Measurements from ENCODE around the gene B3GAT3. TPM values are rescaled to one million over a fixed set of nuclear protein-coding genes. Genes with fewer than 3 reads are reported as not detected.

Gene B3GAT3
- 10 to 100 TPM; 72.5 to 77.8 TPM for total RNA-seq

DNA sequence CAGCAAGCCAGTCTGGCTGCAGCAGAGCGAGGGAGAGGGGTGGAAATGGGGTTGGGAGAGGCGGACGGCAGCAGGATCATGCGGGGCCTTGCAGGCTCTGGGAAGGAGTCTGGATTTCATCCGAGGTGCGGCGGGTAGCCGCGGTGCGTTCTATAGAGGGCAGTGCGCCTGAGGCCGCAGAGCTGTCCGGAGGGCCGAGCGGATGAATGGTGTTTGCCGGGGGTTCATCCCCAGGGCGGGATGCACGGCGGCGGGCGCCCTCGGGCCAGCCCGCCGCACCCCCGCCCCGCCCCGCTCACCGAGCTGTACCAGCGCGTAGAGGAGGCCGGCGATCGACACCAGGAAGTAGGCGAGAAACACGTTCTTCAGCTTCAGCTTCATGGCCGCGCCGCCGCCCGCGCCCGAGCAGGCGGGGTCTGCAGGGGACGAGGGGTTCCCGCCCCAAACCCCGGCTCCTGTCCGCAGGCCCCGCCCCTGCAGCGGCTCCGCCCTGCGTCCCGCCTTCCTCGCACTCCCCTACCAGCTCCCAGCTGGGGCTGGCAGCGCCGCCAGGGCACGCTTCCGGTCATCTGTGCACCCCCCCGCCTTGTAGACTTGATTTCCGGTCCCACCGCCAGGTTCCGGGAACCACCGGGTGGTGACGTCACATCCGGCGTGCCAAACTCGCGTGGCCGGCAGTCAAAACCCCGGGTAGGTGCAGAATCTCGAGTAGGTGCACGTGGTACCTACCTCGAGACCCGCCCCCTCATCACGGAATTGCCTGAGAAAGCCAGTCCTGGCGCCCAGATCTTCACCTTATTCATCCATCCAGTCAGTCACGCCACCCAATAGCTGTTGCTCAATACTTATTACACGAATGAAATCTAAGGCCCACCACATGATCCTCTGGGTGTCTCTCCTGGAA lies at the start of gene B3GAT3:
TSS of gene B3GAT3 (minus strand) at position 420 of the 904 bp plus-strand sequence. CDS start at position 381, 39 bp downstream.
- POLR2A ChIA-PET: interaction anchor here (0.6 to 2.1 kb wide), 19 partner anchors 9 to 167 kb away, joined by 3 to 13 read pairs (median 5); partner anchors contain the start of genes C11orf98, CSKMT, EEF1G and EML3
- CTCF ChIA-PET: interaction anchor here (0.6 to 2.4 kb wide), 9 partner anchors 8 to 72 kb away, joined by 3 to 10 read pairs (median 5); partner anchors contain the start of genes C11orf98, CSKMT, INTS5 and LBHD1

DNA sequence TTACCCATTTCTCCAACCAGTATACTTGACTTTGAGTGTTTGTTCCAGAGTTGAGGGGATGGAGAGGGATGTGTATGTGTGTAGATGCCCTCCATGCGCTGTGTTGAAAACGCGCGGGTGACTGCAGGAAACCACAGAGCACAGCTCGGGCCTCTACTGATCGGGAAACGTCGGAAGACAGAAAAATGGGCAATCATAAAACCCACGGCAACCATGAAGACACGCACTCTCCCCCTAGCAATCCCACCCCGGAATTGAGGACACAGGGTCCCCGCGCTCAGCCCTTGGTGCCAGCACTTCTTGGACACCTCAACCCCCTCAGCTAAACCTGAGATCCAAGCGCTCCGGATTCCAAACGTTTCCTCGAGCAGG lies 49.4 kb upstream of the B3GAT3 start:
- CTCF ChIA-PET: interaction anchor here (0.6 to 1.7 kb wide), 6 partner anchors 21 to 232 kb away, joined by 3 to 4 read pairs (median 3); partner anchors contain the start of gene TMEM179B
- POLR2A ChIA-PET: interaction anchor here (0.7 to 2.5 kb wide), 16 partner anchors 8 to 184 kb away, joined by 3 to 29 read pairs (median 6); partner anchors contain the start of genes GANAB, HNRNPUL2, INTS5 and MTA2

DNA sequence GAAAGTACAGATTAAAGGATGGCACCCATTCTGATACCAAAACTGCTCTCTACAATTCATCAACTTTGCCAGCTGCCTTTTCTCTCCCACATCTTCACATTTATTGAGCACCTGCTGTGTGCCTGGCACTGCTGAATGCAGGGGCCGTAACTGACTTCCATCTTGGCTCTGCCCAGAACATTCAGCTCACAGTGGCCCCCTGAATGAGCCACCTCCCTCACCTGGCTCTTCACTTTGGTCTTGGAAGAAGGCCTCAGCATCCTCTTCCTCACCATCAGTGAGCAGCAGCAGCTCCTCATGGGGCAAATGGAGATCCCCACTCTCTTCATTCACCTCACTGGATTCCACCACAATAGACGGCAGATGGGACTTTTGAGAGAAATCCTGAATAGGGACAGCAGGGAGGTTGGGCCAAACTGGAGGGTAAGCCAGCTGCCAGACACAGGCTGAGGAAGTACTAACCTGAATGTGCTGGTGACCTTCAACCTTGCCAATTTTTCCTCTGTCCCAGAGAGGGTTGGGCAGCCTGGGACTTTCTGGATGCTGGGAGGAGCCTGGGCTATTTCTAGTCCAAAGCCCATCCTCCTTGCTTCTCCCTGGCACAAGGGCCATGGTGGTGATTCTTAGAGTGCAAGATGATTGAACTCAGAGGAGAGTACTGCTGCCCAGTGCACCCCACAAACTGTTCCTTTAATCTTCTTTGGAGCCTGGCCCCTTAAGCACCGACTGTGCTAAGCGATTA lies 47.8 kb upstream of the B3GAT3 start:
- ChIA-PET CTCF (interaction anchor here (1.0 to 1.6 kb wide), 4 partner anchors 11 to 117 kb away, joined by 3 to 8 read pairs (median 4); partner anchors contain the start of gene INTS5), POLR2A (interaction anchor here (1.0 to 1.2 kb wide), 2 partner anchors 17 to 34 kb away, joined by 3 to 4 read pairs; partner anchors contain the start of gene INTS5)

DNA sequence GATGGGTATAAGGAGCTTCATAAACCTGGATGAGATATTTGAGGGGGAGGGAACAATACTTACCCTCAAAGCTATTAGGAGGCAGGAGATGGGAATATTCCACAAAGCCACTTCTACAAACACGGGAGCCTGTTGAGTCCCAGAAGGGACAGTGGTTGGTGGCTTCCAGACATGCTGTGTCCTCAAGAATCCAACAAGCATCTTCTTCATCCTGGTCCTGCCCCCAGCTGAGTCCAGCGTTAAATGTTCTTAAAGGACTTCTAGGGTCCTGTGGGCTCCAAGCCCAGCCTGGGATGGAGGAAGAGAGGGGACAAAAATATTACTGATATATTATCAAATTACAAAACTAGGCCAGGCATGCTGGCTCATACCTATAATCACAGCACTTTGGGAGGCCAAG lies 45.7 kb upstream of the B3GAT3 start:
- ChIA-PET POLR2A (interaction anchor here (1.0 to 4.0 kb wide), 3 partner anchors 20 to 76 kb away, joined by 3 to 45 read pairs (median 5); partner anchors contain the start of genes GANAB, MTA2 and TUT1), CTCF (interaction anchor here (0.5 to 1.6 kb wide), 4 partner anchors 56 to 243 kb away, joined by 3 to 4 read pairs (median 4); no protein-coding TSS in a partner anchor)

DNA sequence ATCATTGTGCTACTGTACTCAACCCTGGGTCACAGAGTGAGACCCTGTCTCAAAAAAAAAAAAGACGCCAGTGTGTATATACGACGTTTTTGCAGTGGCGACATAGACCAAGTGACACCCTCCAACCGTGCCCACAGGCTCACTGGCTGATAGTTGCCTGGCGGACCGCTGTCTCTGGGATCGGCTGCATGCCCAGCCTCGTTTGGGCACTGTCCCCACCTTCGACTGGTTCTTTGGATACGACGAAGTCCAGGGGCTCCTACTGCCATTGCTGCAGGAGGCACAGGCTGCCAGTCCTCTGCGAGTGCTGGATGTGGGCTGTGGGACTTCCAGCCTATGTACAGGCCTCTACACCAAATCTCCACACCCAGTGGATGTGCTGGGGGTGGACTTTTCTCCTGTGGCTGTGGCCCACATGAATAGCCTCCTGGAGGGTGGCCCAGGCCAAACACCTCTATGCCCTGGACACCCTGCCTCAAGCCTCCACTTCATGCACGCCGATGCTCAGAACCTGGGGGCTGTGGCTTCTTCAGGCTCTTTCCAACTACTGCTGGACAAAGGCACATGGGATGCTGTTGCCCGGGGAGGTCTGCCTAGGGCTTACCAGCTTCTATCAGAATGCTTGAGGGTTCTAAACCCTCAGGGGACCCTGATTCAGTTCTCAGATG lies 44.6 kb upstream of the B3GAT3 start:
- POLR2A ChIA-PET: interaction anchor here (0.5 to 4.0 kb wide), 11 partner anchors 19 to 177 kb away, joined by 3 to 45 read pairs (median 7); partner anchors contain the start of genes B3GAT3, EEF1G, EML3 and GANAB
- CTCF ChIA-PET: interaction anchor here (1.0 to 2.0 kb wide), 5 partner anchors 12 to 75 kb away, joined by 3 to 10 read pairs (median 8); partner anchors contain the start of genes GANAB, INTS5, TUT1 and UBXN1

DNA sequence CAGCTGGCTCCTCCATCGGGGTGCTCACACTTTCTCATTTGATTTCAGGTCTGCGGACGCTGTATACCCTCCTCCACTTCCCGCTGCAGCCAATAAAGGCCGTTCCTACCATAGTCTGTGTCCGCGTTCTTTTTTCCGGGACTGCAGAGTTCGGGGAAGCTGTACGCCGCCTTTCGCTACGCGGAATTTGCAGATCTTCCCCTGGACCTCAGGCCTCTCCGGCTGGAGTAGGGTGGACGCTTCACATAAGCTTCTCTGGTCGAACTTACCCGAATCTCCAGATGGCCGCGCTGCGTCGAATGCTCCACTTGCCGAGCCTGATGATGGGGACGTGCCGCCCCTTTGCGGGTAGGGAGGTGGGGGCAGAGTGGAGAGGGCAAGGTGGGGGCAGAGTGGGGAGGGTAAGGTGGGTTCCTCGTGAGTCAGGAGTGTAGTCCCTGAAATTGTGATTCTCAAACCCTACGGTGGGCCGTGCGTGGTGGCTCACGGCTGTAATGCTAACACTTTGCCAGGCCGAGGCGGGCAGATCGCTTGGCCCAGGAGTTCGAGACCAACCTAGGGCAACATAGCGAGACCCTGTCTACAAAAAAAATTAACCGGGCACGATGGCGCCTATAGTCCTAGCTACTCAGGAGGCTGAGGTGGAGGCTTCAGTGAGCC lies 43.9 kb upstream of the B3GAT3 start:
- POLR2A ChIA-PET: interaction anchor here (0.7 to 4.0 kb wide), 29 partner anchors 8 to 190 kb away, joined by 3 to 45 read pairs (median 5); partner anchors contain the start of genes B3GAT3, EEF1G, EML3 and GANAB

DNA sequence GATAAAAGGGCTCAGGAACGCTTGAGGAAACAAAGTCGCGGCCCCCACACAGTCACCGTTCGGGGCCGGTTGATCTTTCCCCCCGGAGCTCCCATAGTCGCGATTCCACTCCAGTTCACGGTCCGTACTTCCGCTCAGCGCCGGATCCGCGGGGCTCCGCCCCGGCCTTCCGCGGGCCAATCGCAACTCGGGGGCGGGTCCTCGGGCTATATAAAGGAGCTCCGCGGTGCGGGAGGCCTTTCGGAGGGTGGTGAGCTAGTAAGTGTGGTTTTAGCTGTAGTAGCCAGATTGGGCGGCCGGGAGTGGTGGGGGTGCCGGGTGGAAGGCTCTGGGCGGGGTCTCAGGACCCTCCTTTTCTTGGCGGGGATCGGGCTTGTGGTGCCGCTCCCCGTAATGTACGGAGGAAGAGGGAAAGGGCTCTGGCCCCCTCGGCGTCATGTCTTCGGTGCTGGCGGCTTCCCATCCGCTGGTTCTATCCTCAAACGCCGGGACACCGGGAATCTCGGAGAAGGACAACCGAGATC lies 43.4 kb upstream of the B3GAT3 start, which contains the start of the genes C11orf98 and CSKMT:
TSS of gene C11orf98 (minus strand) at position 136 of the 524 bp plus-strand sequence. CDS start at position 95, 41 bp downstream.
TSS of gene CSKMT (plus strand) at position 238 of the 524 bp plus-strand sequence. CDS start 568 bp downstream, outside the sequence.
- POLR2A ChIA-PET: interaction anchor here (0.5 to 4.0 kb wide), 33 partner anchors 8 to 997 kb away, joined by 3 to 45 read pairs (median 5); partner anchors contain the start of genes B3GAT3, EEF1G, EML3 and GANAB
- CTCF ChIA-PET: interaction anchor here (0.6 to 2.0 kb wide), 13 partner anchors 9 to 241 kb away, joined by 3 to 10 read pairs (median 4); partner anchors contain the start of genes B3GAT3, GANAB, INTS5 and TUT1

More for the DNA sequence above, 43.9 kb upstream of the B3GAT3 start:
- CTCF ChIA-PET: interaction anchor here (0.6 to 2.0 kb wide), 12 partner anchors 8 to 241 kb away, joined by 3 to 10 read pairs (median 4); partner anchors contain the start of genes B3GAT3, GANAB, INTS5 and TUT1

DNA sequence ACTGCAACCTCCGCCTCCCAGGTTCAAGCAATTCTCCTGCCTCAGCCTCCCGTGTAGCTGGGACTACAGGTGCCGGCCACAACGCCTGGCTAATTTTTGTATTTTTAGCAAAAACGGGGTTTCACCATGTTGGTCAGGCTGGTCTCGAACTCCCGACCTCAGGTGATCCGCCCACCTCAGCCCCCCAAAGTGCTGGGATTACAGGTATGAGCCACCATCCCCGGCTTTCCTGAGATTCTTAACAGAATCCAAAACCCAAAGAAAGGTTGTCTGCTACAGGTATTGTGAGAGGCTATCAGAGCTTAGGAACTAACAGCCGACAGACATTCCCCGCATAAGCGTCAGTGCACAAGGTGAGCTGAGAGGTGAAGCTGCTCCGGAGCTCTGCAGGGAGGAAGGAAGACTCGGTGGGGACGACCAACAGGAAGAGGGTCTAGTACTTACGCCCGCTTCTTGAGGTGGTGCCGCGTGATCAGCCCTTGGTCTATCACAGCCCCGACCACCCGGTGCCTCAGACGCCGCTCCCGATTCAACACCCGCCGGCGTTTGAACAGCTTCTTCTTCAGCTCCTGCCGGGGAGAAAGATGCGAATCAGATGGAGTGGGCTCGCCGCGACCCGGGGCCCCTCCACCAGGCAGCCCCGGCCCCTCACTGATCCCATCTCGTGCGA lies 42.8 kb upstream of the B3GAT3 start:
- POLR2A ChIA-PET: interaction anchor here (0.5 to 4.0 kb wide), 34 partner anchors 9 to 997 kb away, joined by 3 to 45 read pairs (median 5); partner anchors contain the start of genes B3GAT3, EEF1G, EML3 and GANAB
- CTCF ChIA-PET: interaction anchor here (0.6 to 2.0 kb wide), 14 partner anchors 9 to 240 kb away, joined by 3 to 10 read pairs (median 4); partner anchors contain the start of genes B3GAT3, GANAB, INTS5 and TUT1

DNA sequence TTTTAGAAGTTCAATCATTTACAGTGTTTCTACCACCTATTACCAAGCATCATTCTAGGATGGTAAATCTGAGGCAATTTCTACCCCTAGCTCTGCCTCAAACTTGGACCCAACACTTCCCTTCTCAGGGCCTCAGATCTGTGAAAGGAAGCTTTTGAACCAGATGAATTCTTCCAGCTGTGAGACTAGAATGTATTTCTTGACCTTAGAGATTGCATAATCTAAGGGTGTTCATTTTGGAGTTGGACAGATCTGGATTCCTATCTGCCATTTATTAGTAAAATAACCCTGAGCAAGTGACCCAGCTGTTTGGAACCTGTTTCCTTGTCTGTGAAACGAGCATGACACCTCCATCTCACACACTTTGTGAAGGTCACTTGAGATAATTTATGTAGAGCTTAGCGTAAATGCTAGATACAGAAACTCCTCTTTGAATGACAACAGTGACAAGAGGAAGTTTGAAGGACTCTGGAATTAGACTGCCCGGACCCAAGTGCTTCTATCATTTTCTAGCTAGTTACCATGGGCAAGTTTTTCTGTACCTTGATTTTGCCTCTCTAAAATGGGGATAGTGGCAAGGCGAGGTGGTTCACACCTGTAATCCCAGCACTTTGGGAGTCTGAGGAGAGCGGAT lies 35.1 kb upstream of the B3GAT3 start:
- POLR2A ChIA-PET: interaction anchor here (0.5 to 2.4 kb wide), 2 partner anchors 8 to 11 kb away, joined by 3 to 12 read pairs; partner anchors contain the start of genes C11orf98 and CSKMT
- CTCF ChIA-PET: interaction anchor here (0.9 to 1.2 kb wide), 2 partner anchors 9 to 12 kb away, joined by 3 read pairs; no protein-coding TSS in a partner anchor

DNA sequence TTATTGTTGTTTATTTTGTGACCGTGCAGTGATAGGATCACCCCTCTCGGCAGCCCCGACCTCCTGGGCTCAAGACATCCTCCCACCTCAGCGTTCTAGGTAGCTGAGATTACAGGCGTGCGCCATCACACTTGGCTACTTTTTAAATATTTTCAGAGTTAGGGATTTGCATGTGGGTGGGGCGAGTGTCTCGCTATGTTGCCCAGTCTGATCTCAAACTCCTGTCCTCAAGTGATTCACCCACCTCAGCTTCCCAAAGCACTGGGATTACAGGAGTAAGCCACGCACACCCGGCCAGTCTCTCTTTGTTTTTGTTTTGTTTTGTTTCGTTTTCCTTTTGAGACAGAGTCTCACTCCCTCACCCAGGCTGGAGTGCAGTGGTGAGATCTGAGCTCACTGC lies 32.5 kb upstream of the B3GAT3 start:
- ChIA-PET POLR2A (interaction anchor here (0.6 to 1.3 kb wide), 3 partner anchors 13 to 686 kb away, joined by 3 to 5 read pairs (median 4); no protein-coding TSS in a partner anchor), CTCF (interaction anchor here (0.6 to 0.9 kb wide), 2 partner anchors 19 to 43 kb away, joined by 3 to 4 read pairs; no protein-coding TSS in a partner anchor)

DNA sequence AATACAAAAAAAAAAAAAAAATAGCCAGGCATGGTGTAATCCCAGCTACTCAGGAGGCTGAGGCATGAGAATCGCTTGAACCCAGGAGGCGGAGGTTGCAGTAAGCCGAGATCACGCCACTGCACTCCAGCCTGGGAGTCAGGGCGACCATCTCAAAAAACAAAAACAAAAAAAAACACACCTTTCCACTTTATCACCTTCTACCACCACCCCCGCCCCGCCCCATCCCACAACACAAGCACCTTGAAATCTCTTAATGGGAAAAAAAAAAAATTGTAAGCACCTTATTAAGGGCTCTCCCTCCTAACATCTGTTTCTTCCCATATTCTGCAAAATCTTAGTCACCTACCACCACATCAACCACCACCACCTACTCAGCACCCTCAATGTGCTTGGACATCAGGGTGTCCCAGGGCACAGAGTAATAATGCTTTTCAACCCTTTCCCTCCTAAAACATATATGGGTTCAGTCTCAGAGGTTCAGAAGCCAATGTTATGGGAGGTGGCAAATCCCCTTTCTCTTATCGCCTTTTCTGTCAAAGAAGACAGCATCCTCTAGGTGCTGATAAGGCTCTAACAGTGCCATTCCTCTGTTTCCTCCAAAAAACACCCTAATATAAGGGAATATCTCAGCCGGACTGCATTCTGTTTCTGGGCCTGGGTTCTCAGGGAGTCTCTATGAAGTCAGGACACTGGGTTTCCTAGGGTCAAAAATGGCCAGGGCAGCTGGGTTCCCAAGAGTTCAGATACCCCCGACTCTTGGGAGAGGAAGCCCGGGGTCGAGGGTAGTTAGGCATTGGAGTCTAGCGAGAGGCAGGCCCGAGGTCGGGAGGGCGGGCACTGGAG lies 30.6 kb upstream of the B3GAT3 start:
- POLR2A ChIA-PET: interaction anchor here (1.0 to 1.4 kb wide), 7 partner anchors 10 to 225 kb away, joined by 4 to 19 read pairs (median 5); partner anchors contain the start of genes B3GAT3, C11orf98, CSKMT and LBHD1
- CTCF ChIA-PET: interaction anchor here (0.8 to 1.0 kb wide), 5 partner anchors 11 to 60 kb away, joined by 3 to 8 read pairs (median 3); partner anchors contain the start of genes B3GAT3, C11orf98 and CSKMT

DNA sequence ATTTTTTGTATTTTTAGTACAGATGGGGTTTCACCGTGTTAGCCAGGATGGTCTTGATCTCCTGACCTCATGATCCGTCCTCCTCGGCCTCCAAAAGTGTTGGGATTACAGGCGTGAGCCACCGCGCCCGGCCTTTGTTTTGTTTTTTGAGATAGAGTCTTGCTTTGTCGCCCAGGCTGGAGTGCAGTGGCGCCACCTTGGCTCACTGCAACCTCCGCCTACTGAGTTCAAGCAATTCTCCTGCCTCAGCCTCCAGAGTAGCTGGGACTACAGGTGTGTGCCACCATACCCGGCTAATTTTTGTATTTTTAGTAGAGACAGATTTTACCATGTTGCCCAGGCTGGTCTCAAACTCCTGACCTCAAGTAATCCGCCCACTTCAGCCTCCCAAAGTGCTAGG lies 28.5 kb upstream of the B3GAT3 start:
- ChIA-PET CTCF (interaction anchor here (0.6 to 1.6 kb wide), 3 partner anchors 15 to 57 kb away, joined by 3 to 5 read pairs (median 3); partner anchors contain the start of genes C11orf98, CSKMT, LBHD1 and UQCC3), POLR2A (interaction anchor here (5.1 kb wide), 1 partner anchor 16 kb away, joined by 45 read pairs; the partner anchor contains the start of genes C11orf98 and CSKMT)

DNA sequence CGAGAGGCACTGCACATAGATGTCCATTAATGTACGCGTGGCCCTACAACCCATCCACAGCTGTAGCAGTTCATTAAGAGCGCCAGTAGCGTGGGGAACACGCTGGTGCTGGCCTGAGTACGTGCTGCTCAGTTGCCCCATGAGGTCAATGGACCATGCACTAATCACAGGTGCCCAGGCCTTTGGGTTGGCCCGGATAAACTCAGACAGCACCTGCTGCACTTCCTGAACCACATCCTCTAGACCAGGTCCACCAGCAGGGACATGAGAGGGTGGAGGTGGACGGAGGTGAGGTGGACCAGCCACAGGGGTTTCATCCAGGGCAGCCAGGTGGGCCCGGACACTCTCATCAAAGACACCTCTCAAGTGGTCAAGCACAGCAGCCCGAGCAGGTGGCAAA lies 27.7 kb upstream of the B3GAT3 start:
- POLR2A ChIA-PET: interaction anchor here (5.1 kb wide), 1 partner anchor 17 kb away, joined by 45 read pairs; the partner anchor contains the start of genes C11orf98 and CSKMT
- CTCF ChIA-PET: interaction anchor here (1.3 to 2.1 kb wide), 3 partner anchors 38 to 58 kb away, joined by 4 to 6 read pairs (median 5); partner anchors contain the start of gene TUT1

DNA sequence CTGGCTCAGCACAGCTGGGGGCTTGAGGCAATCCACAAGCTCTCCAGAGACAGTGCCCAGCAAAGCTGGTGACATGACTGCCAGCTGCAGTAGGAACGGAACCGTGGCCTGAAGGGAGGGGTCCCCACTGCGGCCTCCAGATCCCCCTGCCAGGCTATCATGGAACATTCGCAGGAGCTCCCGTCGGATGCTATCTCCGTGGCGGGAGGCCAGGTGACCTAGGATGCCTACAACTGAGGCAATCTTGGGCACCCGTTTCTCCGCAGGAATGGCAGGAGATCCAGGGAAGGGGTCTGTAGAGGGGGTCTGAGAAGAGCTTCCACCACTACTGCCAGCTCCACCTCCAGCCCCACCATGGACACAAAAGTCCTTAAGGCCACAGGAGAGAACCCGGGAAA lies 27.2 kb upstream of the B3GAT3 start:
- POLR2A ChIA-PET: interaction anchor here (0.6 to 5.1 kb wide), 2 partner anchors 17 to 53 kb away, joined by 3 to 45 read pairs; partner anchors contain the start of genes C11orf98 and CSKMT

More for the DNA sequence above, 27.2 kb upstream of the B3GAT3 start:
- CTCF ChIA-PET: interaction anchor here (1.3 to 2.1 kb wide), 3 partner anchors 37 to 57 kb away, joined by 4 to 6 read pairs (median 5); partner anchors contain the start of gene TUT1
